Subcutaneous adipose tissue (tissue), 4 donors: ENCODE measurements around the gene CCSER1. TPM values are rescaled to one million over a fixed set of nuclear protein-coding genes. Genes with fewer than 3 reads are reported as not detected.

Source experiments
- total RNA-seq, 4 donors: library from RNA; depleted of rRNA; stranded (reverse); fragments of >200 nt; gene quantifications; one replicate each; pipeline ENCODE4 v1.1.0, GENCODE V29; 2016
- TF ChIP-seq, protein P1 (sequence below): fragments of 450-650 bp; IDR thresholded peaks from one replicate; pipeline ENCODE4 v1.5.1; 2016; ENCODE audit warnings: low read depth, mild to moderate bottlenecking, control low read depth, antibody characterized with exemption, moderate library complexity

CCSER1 gene
- total RNA-seq, 4 donors from 2014 or later, result 8.0 to 18.1 (median 16.0) TPM

DNA sequence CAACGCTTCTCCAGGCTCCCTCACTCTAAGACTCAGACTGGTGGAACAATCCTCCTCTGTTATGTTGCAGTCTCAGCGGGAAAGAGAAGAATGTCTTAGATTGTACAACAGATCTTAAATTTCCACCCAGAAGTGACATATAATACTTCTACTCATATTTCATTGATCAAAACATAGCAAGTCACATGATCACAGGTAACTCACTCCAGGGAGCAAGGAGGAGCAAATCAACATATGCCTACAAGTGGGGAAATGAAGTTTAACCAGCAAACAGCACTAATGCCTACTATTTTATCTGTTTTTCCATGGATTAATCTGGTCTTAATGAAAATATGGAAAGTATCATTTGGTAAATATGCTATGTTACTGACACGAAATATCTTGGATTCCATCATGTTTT is 819.8 kb downstream of the CCSER1 start:
- TF ChIP-seq, protein P1, sequence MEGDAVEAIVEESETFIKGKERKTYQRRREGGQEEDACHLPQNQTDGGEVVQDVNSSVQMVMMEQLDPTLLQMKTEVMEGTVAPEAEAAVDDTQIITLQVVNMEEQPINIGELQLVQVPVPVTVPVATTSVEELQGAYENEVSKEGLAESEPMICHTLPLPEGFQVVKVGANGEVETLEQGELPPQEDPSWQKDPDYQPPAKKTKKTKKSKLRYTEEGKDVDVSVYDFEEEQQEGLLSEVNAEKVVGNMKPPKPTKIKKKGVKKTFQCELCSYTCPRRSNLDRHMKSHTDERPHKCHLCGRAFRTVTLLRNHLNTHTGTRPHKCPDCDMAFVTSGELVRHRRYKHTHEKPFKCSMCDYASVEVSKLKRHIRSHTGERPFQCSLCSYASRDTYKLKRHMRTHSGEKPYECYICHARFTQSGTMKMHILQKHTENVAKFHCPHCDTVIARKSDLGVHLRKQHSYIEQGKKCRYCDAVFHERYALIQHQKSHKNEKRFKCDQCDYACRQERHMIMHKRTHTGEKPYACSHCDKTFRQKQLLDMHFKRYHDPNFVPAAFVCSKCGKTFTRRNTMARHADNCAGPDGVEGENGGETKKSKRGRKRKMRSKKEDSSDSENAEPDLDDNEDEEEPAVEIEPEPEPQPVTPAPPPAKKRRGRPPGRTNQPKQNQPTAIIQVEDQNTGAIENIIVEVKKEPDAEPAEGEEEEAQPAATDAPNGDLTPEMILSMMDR, result no peak

DNA sequence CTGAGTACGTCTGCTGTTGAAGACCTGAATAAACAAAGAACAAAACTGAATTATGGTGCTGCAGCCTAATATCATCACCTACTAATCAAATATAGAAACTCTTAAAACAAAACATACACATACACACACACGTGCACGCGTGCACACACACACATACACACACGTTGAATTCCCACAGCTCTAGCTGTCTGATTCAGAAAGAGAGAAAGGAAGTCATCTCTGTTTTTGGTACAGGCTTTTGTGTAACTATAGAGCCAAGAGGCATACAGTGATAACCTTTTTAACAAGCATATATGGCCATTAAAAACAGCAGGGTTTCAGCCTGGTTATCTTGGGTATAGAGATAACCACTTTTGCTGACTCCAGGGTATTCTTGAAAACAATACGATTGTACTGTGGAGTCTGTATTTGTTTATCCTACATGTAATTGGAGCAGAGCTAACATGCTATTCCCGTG is 823.2 kb downstream of the CCSER1 start:
- TF ChIP-seq, protein P1, result no peak

DNA sequence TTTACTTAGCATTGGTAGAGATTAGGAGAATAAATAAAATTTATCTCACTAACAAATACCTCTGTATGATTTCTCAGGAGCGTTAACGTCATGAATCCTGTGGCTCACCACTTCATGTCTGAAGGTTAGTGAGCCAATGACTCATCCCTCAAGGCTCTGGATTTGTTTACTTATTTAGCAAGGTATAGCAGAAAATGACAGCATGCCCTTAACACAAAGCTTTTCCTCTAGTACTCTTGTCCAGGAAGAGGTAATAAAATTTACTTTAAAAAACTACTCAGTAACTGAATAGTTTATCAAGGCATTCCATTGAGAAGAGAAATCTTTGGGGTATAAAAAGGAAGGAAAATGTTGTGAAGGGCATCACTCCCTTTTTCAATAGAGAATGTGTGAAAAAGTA is 823.8 kb downstream of the CCSER1 start:
- TF ChIP-seq, protein P1, result no peak

DNA sequence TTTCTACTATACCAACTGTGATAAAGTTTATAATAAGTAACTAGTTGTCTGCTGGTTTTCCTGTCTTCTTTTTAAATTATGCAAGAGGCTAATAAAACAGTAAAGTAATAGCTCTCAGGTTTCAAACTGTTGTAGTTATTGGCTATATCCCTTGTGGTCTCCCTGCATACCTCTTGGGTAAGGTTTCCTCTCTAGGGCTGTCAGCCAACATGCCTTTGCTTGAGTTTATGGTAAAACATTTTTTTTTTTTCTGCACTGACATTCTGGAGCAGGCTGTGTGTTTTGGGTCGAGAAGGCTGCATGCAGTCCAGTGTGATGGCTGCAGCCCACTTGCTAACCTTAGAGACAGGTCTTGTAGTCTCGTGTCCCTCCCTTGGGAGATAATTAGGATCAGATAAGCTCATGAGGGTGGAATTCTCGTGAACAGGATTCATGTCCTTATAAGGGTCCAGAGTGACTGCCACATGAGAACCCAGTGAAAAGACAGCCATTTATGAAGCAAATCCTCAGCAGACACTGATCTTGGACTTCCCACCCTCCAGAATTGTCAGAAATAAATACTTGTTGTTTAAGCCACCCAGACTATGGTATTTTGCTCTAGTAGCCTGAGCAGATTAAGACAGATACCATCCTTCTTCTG is 831.2 kb downstream of the CCSER1 start:
- TF ChIP-seq, protein P1, result no peak

DNA sequence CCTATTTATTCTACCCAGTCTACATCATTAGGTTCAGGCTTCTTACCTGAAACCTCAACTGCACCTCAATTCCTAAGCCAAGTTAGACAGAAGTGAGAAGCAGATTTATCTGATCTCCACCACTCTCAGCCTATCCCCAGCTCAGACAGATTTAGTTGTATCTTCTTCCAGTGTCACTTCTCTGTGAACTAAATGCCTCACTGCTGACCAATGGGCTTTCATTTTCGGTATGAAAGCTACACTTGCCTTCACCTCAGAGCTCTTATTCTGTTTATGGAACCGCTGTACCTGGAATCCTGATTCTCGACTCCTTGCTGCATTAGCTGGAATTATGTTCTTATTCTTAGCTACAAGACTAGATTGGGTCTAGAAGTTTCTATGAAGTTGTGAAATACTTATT is 833.2 kb downstream of the CCSER1 start:
- TF ChIP-seq, protein P1, result no peak

DNA sequence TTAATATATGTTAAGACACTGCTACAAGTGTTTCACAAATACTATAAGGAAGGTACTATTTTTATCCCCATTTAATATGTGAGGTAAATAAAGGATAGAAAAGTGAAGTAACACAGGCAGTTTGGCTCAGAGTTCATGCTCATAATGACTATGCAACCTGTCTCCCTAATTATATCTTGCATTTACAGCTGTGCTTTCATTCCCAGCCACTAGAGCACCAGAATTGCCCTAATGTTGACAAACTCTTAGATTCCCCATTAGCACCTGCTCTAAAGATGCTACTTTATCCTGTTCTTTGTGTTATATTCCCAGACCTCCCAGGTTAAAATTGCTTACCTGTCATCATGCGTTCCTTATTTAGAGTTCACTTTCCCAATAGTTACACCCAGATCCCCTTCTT is 833.6 kb downstream of the CCSER1 start:
- TF ChIP-seq, protein P1, result no peak

DNA sequence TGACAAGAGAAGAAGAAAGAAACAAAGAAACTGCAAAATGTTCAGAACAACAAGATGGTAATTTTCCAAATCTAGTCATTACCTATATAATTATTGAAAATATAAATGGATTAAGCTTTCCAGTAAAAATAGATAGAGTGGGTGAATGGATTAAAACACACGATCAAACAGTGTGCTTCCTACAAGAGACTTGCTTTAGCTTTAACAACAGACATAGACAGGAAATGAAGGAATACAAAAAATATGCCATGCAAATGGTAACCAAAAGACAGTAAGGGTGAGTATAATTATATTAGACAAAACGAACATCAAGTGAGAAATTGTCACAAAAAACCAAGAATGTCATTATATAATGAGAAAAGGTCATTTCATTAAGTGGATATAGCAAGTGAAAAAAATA is 842.8 kb downstream of the CCSER1 start:
- TF ChIP-seq, protein P1, result no peak
